Stimulated activated CD8-positive, alpha-beta memory T cell treated with anti-CD3 and anti-CD28 coated beads, Interleukin-15, amount 100 ng/mL, for 4 hours (primary cell): ENCODE data around the gene CCDC181.

ENCODE experiments used
- DNase-seq, 2 donors: peaks; one replicate each; pipeline ENCODE4 v3.0.0-alpha.2; 2020; ENCODE audit warnings: low read depth in 2 of 2

CCDC181 gene

GRCh38 chr1:169395955-169396354 lies 31.3 kb downstream of the CCDC181 start:
- DNase-seq, result no peak

GRCh38 chr1:169392406-169392805 lies 34.9 kb downstream of the CCDC181 start:
- no peak for DNase-seq

GRCh38 chr1:169390303-169390702 lies 37.0 kb downstream of the CCDC181 start:
- DNase-seq, result no peak

DNA sequence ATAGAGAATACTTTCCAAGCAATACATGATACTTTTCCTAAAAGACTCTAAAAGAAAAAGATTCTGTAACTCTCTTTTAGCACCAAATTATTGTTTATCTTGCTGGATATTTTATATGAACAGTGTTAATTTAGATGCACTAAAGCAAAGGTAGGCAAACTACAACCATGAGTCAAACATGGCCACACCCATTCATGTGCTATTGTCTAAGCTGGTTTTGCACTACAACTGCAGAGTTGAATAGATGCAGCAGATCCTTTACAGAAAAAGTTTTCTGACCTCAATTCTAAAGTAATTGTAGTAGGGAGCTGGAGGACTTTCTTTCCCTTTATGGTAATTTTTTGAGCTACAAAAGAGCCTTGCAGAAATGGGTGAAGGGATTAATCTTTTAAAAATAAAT lies 39.9 kb downstream of the CCDC181 start:
- no peak for DNase-seq

DNA sequence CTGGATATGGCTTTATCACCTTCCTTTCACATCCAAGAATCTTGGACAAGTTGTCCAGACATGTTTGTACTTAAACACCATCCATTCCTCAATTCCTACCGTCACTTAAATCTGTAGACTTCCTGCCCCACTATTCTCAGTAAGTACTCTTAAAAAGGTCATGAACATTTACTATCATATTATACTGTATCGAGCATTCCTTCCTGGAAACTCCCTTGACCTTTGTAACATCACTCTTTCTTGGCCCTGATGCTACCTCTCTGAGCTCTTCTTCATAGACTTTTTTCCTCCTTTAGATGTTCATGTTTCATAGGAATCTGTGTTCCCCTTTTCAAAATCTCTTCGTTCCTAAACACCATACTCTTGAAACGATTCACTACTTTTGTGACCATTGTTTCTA lies 43.8 kb downstream of the CCDC181 start:
- no peak for DNase-seq

GRCh38 chr1:169381162-169381561 lies 46.1 kb downstream of the CCDC181 start:
- DNase-seq, result no peak

DNA sequence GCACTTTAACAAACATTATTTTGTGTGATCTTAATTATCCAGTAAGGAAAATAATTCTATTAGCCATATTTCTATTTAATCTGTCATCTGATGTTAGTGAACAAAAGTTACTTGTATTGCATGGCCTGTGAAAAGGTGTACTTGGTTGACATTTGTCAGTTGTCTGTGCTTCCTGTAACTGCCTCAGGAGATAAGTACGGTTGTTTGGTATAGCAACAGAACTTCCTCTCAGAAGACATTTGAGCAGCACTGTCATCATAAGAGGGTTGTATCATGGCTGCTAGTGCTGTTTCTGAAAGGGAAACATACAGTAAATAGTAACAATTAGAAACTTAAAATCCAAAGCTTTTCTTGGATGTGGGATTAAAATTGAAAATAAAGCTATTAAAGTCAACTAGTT lies 55.9 kb downstream of the CCDC181 start:
- no peak for DNase-seq

DNA sequence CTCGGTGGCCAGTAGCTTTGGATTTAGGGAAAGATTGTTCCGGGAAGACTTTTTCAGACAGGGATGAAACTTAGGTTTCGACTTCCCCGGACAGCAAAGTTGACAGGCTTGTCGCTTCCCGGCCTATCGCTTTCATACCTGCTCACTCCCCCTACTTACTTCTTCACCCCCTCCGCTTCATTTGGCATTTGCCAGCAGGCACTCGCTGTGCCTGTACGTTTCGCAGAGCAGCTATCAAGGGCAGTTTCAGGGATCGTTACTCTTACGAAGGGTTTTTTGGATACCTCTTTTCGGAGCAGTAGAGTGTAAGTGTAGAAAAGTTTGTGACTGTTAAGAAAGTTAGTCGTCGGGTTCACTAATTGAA lies 58.9 kb downstream of the CCDC181 start:
- peak in 1 of 2 donors; percentile 16 for DNase-seq

DNA sequence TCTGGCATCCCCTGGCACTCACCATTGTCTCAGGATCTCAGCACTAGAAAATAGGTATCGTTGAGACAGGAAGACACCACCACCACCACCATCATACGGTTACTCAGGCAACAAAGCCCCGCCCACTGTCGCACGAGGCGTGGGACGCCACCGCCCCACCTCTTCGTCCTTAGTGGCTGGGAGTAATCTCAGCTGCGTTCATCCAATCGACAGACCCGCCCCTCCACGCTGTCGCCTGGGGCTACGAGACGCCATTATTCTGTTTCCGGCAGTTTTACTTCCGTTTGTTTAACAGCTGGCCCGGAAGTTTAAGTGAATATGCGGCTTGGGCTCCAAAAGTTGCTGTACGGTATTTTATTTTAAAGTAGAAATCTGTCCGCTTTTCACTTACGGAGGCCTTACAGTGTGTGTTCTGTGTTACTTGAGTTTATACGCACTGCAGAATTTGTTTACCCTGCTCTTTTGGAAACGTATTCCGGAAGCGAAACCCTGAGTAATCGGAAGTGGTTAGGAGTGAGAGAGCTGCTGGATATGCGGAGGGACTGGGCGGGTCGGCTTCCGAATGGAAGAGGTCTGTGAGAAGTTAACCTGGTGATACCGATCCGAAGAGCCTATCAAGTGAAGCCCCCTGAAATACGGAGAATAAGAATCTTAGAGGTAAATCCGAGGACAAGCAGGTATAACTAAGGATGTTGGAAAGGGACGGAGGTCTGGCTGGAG lies 59.4 kb downstream of the CCDC181 start, which contains the start of the genes BLZF1 and NME7:
BLZF1 (plus strand) TSS at position 510 of the 720 bp plus-strand sequence. CDS start 1,328 bp downstream, outside the sequence.
NME7 (minus strand) TSS at position 112 of the 720 bp plus-strand sequence; CDS start at position 25, 87 bp downstream.
- peak; percentile 96 to 99 for DNase-seq

GRCh38 chr1:169367096-169367685 lies 60.1 kb downstream of the CCDC181 start:
- DNase-seq, result no peak

GRCh38 chr1:169364948-169365347 lies 62.3 kb downstream of the CCDC181 start:
- DNase-seq, result no peak

DNA sequence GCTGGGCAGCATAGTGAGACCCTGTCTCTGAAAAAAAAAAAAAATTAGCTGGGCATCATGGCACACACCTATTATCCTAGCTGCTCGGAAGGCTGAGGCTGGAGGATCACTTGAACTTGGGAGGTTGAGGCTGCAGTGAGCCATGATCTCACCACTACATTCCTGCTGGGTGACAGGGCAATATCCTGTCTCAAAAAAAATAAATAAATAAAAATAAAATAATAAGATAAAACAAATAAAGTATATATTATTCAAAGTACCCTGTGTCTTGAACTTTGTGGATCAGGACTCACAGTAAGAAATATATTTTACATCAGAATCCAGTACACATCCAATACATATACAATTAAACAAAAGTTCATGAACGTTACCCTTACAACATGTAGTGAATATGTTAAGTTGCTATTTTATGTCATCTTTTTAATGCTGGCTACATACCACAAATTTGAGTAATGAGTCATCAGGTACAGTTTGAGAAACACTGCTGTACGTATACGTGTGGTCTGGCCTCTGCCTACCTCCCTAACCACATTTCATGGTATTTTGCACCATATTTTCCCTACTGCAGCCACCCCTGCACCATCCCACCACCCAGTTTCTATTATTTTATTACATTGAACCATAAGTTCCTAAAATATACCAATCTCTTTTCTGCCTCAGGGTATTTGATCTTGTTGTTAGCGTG lies 64.1 kb downstream of the CCDC181 start:
- DNase-seq, result no peak

- DNase-seq, result no peak
These were observed 66.0 kb downstream of the CCDC181 start for GRCh38 chr1:169361281-169361680.

DNA sequence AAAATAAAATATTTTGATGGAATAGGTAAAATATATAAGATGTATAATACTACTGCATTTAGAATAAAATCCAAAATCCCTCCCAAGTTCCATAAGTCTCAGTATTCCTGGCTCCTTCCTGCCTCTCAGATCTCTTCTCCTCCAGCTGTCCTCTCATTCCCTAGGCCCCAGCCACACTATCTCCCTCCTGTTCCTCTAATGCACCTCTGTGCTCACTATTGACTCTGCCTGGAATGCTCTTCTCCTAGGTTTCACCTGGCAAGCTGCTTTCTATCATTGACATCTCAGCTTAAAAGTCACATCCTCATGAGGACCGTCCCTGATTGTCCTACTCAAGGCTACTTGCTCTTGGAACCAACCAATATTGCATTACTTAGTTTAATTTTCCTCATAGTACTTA lies 66.9 kb downstream of the CCDC181 start:
- no peak for DNase-seq

DNA sequence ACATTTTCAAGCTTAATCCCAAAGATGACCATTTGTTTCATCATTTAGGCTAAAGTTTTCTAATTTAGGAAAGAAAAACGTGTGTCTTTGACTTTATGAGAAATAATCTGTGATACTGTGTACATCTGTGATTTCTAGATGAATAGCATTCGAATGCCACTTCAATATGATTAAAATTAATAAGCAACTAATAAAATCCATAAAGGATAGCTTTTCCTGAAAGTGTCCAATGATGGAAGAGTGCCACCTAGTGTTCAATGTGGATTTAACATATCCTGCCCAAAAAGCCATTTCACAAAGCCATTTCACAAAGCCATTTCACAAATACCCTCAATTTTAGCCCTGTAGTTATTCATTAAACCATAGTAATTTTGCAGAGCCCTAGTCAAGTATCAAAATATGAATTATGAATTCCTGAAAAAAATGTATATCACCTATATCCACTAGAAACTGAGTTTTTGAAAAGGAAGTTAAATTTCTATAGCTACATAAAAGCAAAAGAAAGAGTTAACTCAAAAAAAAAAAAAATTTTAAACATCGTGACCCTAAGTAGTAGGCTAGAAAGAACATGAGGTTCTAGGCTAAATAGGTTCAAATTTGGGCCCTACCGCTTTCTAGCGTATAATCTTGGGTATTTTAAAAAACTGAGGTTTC lies 78.8 kb downstream of the CCDC181 start:
- DNase-seq, result no peak

GRCh38 chr1:169347688-169348382 lies 79.4 kb downstream of the CCDC181 start:
- DNase-seq, result no peak

DNA sequence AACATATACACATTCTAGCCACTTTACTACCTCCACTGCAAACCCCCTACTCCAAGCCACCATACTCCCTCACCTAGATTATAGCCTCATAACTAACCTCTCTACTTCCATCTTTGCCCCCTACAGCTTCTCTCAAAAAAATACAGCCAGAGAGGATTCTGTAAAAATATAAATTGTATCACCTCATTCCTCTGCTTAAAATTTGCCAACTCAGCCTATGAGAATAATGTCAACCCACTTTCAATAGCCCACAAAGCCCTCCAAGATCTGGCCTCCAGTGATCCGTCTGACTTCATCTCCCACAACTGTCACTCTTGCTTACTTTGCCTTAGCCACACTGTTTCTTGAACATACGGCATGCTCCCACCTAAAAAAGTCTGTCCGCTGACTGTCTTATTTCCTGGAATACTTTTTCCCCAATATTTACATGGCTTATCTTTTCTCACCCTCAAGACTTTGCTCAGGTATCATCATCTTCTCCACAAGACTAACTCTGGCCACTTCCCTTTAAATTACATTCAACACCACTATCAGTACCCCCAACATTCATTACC lies 81.2 kb downstream of the CCDC181 start:
- no peak for DNase-seq

GRCh38 chr1:169345511-169345910 lies 81.8 kb downstream of the CCDC181 start:
- DNase-seq, result no peak
